ENCODE data around the gene PGBD5. TPM values are rescaled to one million over a fixed set of nuclear protein-coding genes. Genes with fewer than 3 reads are reported as not detected.

Gene PGBD5
- total RNA-seq, 2 donors from 2014 or later: 0.14 to 0.63 TPM

- no peaks in the 10 kb centered on the region for H3K4me1 ChIP-seq (ENCODE audit: control insufficient read depth in 1 of 2, low read depth in 2 of 2)
- ATAC-seq (ENCODE audit: insufficient number of reproducible peaks, low FRiP score, low read depth): no peak
- H3K4me3 ChIP-seq: no peak overlapping the region
- TF ChIP-seq CTCF (IDR thresholded peaks at IDR 0.05): no peak
- H3K27me3 ChIP-seq (replicated peaks; ENCODE audit: insufficient read depth): no peaks in the 10 kb centered on the region
- no peak overlapping the region for H3K27ac ChIP-seq
- no peaks in the 10 kb centered on the region for H3K36me3 ChIP-seq
- H3K9me3 ChIP-seq: no peaks in the 10 kb centered on the region
- DNase-seq (ENCODE audit: low spot score): no peak
These were observed 38.5 kb upstream of the PGBD5 start for GRCh38 chr1:230464671-230465070.

- no peaks in the 10 kb centered on the region for H3K9me3 ChIP-seq
- H3K36me3 ChIP-seq: no peaks in the 10 kb centered on the region
- no peak overlapping the region for H3K27ac ChIP-seq
- ATAC-seq (ENCODE audit: insufficient number of reproducible peaks, low FRiP score, low read depth) (no peak), DNase-seq (ENCODE audit: low spot score) (no peak)
- no peaks in the 10 kb centered on the region for H3K4me1 ChIP-seq (ENCODE audit: control insufficient read depth in 1 of 2, low read depth in 2 of 2)
- H3K4me3 ChIP-seq: no peak overlapping the region
- no peak for TF ChIP-seq CTCF (IDR thresholded peaks at IDR 0.05)
- no peaks in the 10 kb centered on the region for H3K27me3 ChIP-seq (replicated peaks; ENCODE audit: insufficient read depth)
These were observed 37.6 kb upstream of the PGBD5 start for GRCh38 chr1:230463760-230464159.

GRCh38 chr1:230463326-230463725 lies 37.2 kb upstream of the PGBD5 start:
- no peaks in the 10 kb centered on the region for H3K27me3 ChIP-seq (replicated peaks; ENCODE audit: insufficient read depth)
- H3K4me1 ChIP-seq (ENCODE audit: control insufficient read depth in 1 of 2, low read depth in 2 of 2): no peaks in the 10 kb centered on the region
- no peak for ATAC-seq (ENCODE audit: insufficient number of reproducible peaks, low FRiP score, low read depth)
- H3K9me3 ChIP-seq: no peaks in the 10 kb centered on the region
- H3K4me3 ChIP-seq: no peak overlapping the region
- no peaks in the 10 kb centered on the region for H3K36me3 ChIP-seq
- no peak overlapping the region for H3K27ac ChIP-seq
- no peak for DNase-seq (ENCODE audit: low spot score)
- no peak for TF ChIP-seq CTCF (IDR thresholded peaks at IDR 0.05)

GRCh38 chr1:230459465-230459864 lies 33.3 kb upstream of the PGBD5 start:
- no peaks in the 10 kb centered on the region for H3K36me3 ChIP-seq
- no peaks in the 10 kb centered on the region for H3K4me1 ChIP-seq (ENCODE audit: control insufficient read depth in 1 of 2, low read depth in 2 of 2)
- ATAC-seq (ENCODE audit: insufficient number of reproducible peaks, low FRiP score, low read depth): no peak
- no peak overlapping the region for H3K27ac ChIP-seq
- no peak for TF ChIP-seq CTCF (IDR thresholded peaks at IDR 0.05)
- no peak overlapping the region for H3K4me3 ChIP-seq
- no peak for DNase-seq (ENCODE audit: low spot score)
- no peaks in the 10 kb centered on the region for H3K27me3 ChIP-seq (replicated peaks; ENCODE audit: insufficient read depth)
- H3K9me3 ChIP-seq: no peaks in the 10 kb centered on the region

- DNase-seq (ENCODE audit: low spot score) (no peak), ATAC-seq (ENCODE audit: insufficient number of reproducible peaks, low FRiP score, low read depth) (no peak)
- H3K27ac ChIP-seq: no peak overlapping the region
- H3K27me3 ChIP-seq (replicated peaks; ENCODE audit: insufficient read depth): no peaks in the 10 kb centered on the region
- H3K4me1 ChIP-seq (ENCODE audit: control insufficient read depth in 1 of 2, low read depth in 2 of 2): no peaks in the 10 kb centered on the region
- no peak overlapping the region for H3K4me3 ChIP-seq
- H3K9me3 ChIP-seq: no peaks in the 10 kb centered on the region
- TF ChIP-seq CTCF (IDR thresholded peaks at IDR 0.05): no peak
- H3K36me3 ChIP-seq: no peaks in the 10 kb centered on the region
These were observed 32.4 kb upstream of the PGBD5 start for GRCh38 chr1:230458509-230458908.
